Motor neuron (in vitro differentiated cells): ENCODE results near the gene LY6G6D. TPM values are rescaled to one million over a fixed set of nuclear protein-coding genes. Genes with fewer than 3 reads are reported as not detected.

Experiments
- ATAC-seq, 8 experiments: fragments of 200-7000 bp; cut with Tn5 transposase; replicated peaks in 6 of 8; 2 replicates each; pipeline ENCODE4 v1.8.0; 2021; ENCODE audit warnings: mild to moderate bottlenecking in 8 of 8, moderate library complexity in 8 of 8
- H3K27ac ChIP-seq, 2 donors: fragments of 250-450 bp; sonication (Bioruptor Pico); 2 replicates each; pipeline ENCODE4 v1.9.0; 2021; ENCODE audit warnings: antibody characterized with exemption in 2 of 2, mild to moderate bottlenecking in 2 of 2, moderate library complexity in 1 of 2
- H3K4me1 ChIP-seq, 2 donors: fragments of 250-450 bp; sonication (Bioruptor Pico); replicated peaks in 1 of 2; 2 replicates each; pipeline ENCODE4 v1.6.1; 2021; ENCODE audit warnings: antibody characterized with exemption in 2 of 2, mild to moderate bottlenecking in 2 of 2, moderate library complexity in 1 of 2
- H3K4me3 ChIP-seq, 5 donors: fragments of 250-450 bp; sonication (Bioruptor Pico); 2 replicates each; pipeline ENCODE4 v1.9.0; 2021; ENCODE audit warnings: antibody characterized with exemption in 5 of 5, mild to moderate bottlenecking in 5 of 5, moderate library complexity in 4 of 5
- whole genome bisulfite sequencing, 10 experiments: fragments of 450-650 bp; shearing (Covaris generic); methylation state at CpG; one replicate each; pipeline ENCODE4 v1.0.0; 2022; 5-methylcytosine and 5-hydroxymethylcytosine counted together
- in situ Hi-C, 9 experiments: fragments of 400-800 bp; cut with MboI; loops; one replicate each; pipeline ENCODE4 v1.15.0; 2021; ENCODE audit warnings: low sequenced_read_pairs in 9 of 9, low pct_unique_long_range_greater_than_20kb in 2 of 9; ENCODE audit not compliant: unreplicated experiment in 9 of 9
- total RNA-seq, 8 experiments: library from RNA; unstranded; fragments of 300-600 nt; gene quantifications; 2 replicates each; pipeline versions ENCODE4 v1.2.3 to v1.2.4, GENCODE V29; 2022

Gene LY6G6D
- total RNA-seq, 8 experiments from 2014 or later, result not detected

- H3K27ac ChIP-seq, result no peak overlapping the region
- WGBS, 10 experiments, result 0 to 100% (median 71%) methylated on average over 1 to 3 of the region's 5 CpGs; no CpG with 5 or more reads in 7 of the 10 experiments
- no peak overlapping the region for H3K4me3 ChIP-seq
- in situ Hi-C loops, result loop anchor here in 1 of 9 experiments (25.0 kb wide), 1 partner anchor 276 kb away; the partner anchor contains the start of genes DXO, NELFE and SKIC2
- peaks cover 15 to 17% of the 10 kb centered on the region in 2 donors for H3K4me1 ChIP-seq
- no peak for ATAC-seq
Observed at GRCh38 chr6:31686483-31686882, 28.7 kb upstream of the LY6G6D start.

- in situ Hi-C loops, result loop anchor here in 1 of 9 experiments (25.0 kb wide), 1 partner anchor 275 kb away; the partner anchor contains the start of genes DXO, NELFE and SKIC2
- H3K4me1 ChIP-seq, result peaks cover 14 to 17% of the 10 kb centered on the region in 2 donors
- no peak for ATAC-seq
- WGBS, 10 experiments, result 67 to 100% methylated on average over 1 to 3 of the region's 8 CpGs; no CpG with 5 or more reads in 8 of the 10 experiments
- no peak overlapping the region for H3K4me3 ChIP-seq
- no peak overlapping the region for H3K27ac ChIP-seq
Observed at GRCh38 chr6:31687321-31687720, 27.8 kb upstream of the LY6G6D start.

GRCh38 chr6:31687860-31688693 is 27.1 kb upstream of the LY6G6D start:
- H3K4me1 ChIP-seq, result peaks cover 11% of the 10 kb centered on the region in 2 donors
- no peak overlapping the region for H3K27ac ChIP-seq
- no peak for ATAC-seq
- 65 to 100% (median 90%) methylated on average over 1 to 6 of the region's 14 CpGs; no CpG with 5 or more reads in 3 of the 10 experiments for WGBS, 10 experiments
- in situ Hi-C loops, result loop anchor here in 1 of 9 experiments (25.0 kb wide), 1 partner anchor 274 kb away; the partner anchor contains the start of genes DXO, NELFE and SKIC2
- no peak overlapping the region for H3K4me3 ChIP-seq

- Histone ChIP-seq H3K4me3 (no peak overlapping the region), H3K27ac (no peak overlapping the region), H3K4me1 (no peaks in the 10 kb centered on the region)
- in situ Hi-C loops, result loop anchor here in 1 of 9 experiments (25.0 kb wide), 1 partner anchor 273 kb away; the partner anchor contains the start of genes DXO, NELFE and SKIC2
- ATAC-seq, result peak in 1 of 8 experiments; percentile 59
- WGBS, 10 experiments, result 40 to 100% (median 94%) methylated on average over 1 to 3 of the region's 11 CpGs; no CpG with 5 or more reads in 4 of the 10 experiments
Observed at GRCh38 chr6:31689249-31690110, 25.7 kb upstream of the LY6G6D start.

- Histone ChIP-seq H3K27ac (no peak overlapping the region), H3K4me3 (no peak overlapping the region), H3K4me1 (no peaks in the 10 kb centered on the region)
- WGBS, 10 experiments, result 20 to 95% (median 81%) methylated on average over 1 to 7 of the region's 10 CpGs; no CpG with 5 or more reads in 3 of the 10 experiments
- in situ Hi-C loops, result loop anchor here in 1 of 9 experiments (25.0 kb wide), 1 partner anchor 272 kb away; the partner anchor contains the start of genes DXO, NELFE and SKIC2
- peak in 1 of 8 experiments; percentile 24 for ATAC-seq
Observed at GRCh38 chr6:31690231-31691077, 24.7 kb upstream of the LY6G6D start.

GRCh38 chr6:31691078-31691463 is 24.1 kb upstream of the LY6G6D start:
- ATAC-seq, result no peak
- Histone ChIP-seq H3K27ac (no peak overlapping the region), H3K4me1 (no peaks in the 10 kb centered on the region), H3K4me3 (no peak overlapping the region)
- WGBS, 10 experiments, result 67 to 100% (median 100%) methylated on average over 1 to 5 of the region's 6 CpGs; no CpG with 5 or more reads in 3 of the 10 experiments
- in situ Hi-C loops, result loop anchor here in 1 of 9 experiments (25.0 kb wide), 1 partner anchor 271 kb away; the partner anchor contains the start of genes DXO, NELFE and SKIC2

- H3K27ac ChIP-seq, result no peak overlapping the region
- ATAC-seq, result no peak
- 100% methylated on average over 1 to 3 of the region's 12 CpGs; no CpG with 5 or more reads in 8 of the 10 experiments for WGBS, 10 experiments
Observed at GRCh38 chr6:31691564-31692108, 23.5 kb upstream of the LY6G6D start.

GRCh38 chr6:31692353-31692752 is 22.8 kb upstream of the LY6G6D start:
- H3K4me1 ChIP-seq, result no peaks in the 10 kb centered on the region
- WGBS, 10 experiments, result 73 to 100% (median 90%) methylated on average over 1 to 3 of the region's 4 CpGs; no CpG with 5 or more reads in 2 of the 10 experiments
- in situ Hi-C loops, result loop anchor here in 1 of 9 experiments (25.0 kb wide), 1 partner anchor 270 kb away; the partner anchor contains the start of genes DXO, NELFE and SKIC2
- no peak for ATAC-seq
- H3K27ac ChIP-seq, result no peak overlapping the region
- no peak overlapping the region for H3K4me3 ChIP-seq

More at GRCh38 chr6:31691564-31692108, 23.5 kb upstream of the LY6G6D start:
- no peaks in the 10 kb centered on the region for H3K4me1 ChIP-seq
- H3K4me3 ChIP-seq, result no peak overlapping the region
- in situ Hi-C loops, result loop anchor here in 1 of 9 experiments (25.0 kb wide), 1 partner anchor 271 kb away; the partner anchor contains the start of genes DXO, NELFE and SKIC2

- in situ Hi-C loops, result loop anchor here in 1 of 9 experiments (25.0 kb wide), 1 partner anchor 269 kb away; the partner anchor contains the start of genes DXO, NELFE and SKIC2
- Histone ChIP-seq H3K27ac (no peak overlapping the region), H3K4me1 (no peaks in the 10 kb centered on the region), H3K4me3 (no peak overlapping the region)
- no peak for ATAC-seq
- WGBS, 10 experiments, result 61 to 100% (median 86%) methylated on average over 1 to 7 of the region's 9 CpGs; no CpG with 5 or more reads in 1 of the 10 experiments
Observed at GRCh38 chr6:31692886-31693285, 22.3 kb upstream of the LY6G6D start.

GRCh38 chr6:31693535-31693934 is 21.6 kb upstream of the LY6G6D start:
- Histone ChIP-seq H3K4me3 (no peak overlapping the region), H3K27ac (no peak overlapping the region), H3K4me1 (no peaks in the 10 kb centered on the region)
- ATAC-seq, result no peak
- in situ Hi-C loops, result loop anchor here in 1 of 9 experiments (25.0 kb wide), 1 partner anchor 269 kb away; the partner anchor contains the start of genes DXO, NELFE and SKIC2
- WGBS, 10 experiments, result 82 to 100% (median 92%) methylated on average over 1 to 3 of the region's 6 CpGs; no CpG with 5 or more reads in 4 of the 10 experiments

- Histone ChIP-seq H3K4me3 (no peak overlapping the region), H3K27ac (no peak overlapping the region), H3K4me1 (peaks cover 10% of the 10 kb centered on the region in 2 donors)
- in situ Hi-C loops, result loop anchor here in 1 of 9 experiments (25.0 kb wide), 1 partner anchor 265 kb away; the partner anchor contains the start of genes DXO, NELFE and SKIC2
- 20 to 100% (median 73%) methylated on average over 1 to 3 of the region's 3 CpGs; no CpG with 5 or more reads in 5 of the 10 experiments for WGBS, 10 experiments
- no peak for ATAC-seq
Observed at GRCh38 chr6:31697555-31697954, 17.6 kb upstream of the LY6G6D start.
